Activated CD8-positive, alpha-beta memory T cell treated with anti-CD3 and anti-CD28 coated beads for 36 hours (primary cell): ENCODE measurements around the gene BICRA. TPM values are rescaled to one million over a fixed set of nuclear protein-coding genes. Genes with fewer than 3 reads are reported as not detected.
"Not testable (repeated sequence)": the region's sequence is repeated elsewhere in the genome, so short reads cannot be mapped to it uniquely, and the experiment has no call there.

ENCODE experiments used
- CTCF ChIA-PET: fragments of 350-600 bp; sonication (Branson Sonifier 250); formaldehyde crosslinking; loops from one replicate; lab custom pipeline; 2021; ENCODE audit warnings: antibody characterized with exemption; lab: Charles Lee
- POLR2A ChIA-PET: fragments of 350-600 bp; sonication (Branson Sonifier 250); formaldehyde crosslinking; loops from one replicate; lab custom pipeline; 2021; ENCODE audit warnings: antibody characterized with exemption; lab: Charles Lee
- total RNA-seq, 2 experiments: library from RNA; stranded (reverse); gene quantifications; one replicate each; pipeline ENCODE4 v1.2.3, GENCODE V29; 2021

The BICRA gene
- 10 to 100 TPM in 1 of 2 experiments, 1 to 10 TPM in 1; 9.3 to 10.9 TPM for total RNA-seq

DNA sequence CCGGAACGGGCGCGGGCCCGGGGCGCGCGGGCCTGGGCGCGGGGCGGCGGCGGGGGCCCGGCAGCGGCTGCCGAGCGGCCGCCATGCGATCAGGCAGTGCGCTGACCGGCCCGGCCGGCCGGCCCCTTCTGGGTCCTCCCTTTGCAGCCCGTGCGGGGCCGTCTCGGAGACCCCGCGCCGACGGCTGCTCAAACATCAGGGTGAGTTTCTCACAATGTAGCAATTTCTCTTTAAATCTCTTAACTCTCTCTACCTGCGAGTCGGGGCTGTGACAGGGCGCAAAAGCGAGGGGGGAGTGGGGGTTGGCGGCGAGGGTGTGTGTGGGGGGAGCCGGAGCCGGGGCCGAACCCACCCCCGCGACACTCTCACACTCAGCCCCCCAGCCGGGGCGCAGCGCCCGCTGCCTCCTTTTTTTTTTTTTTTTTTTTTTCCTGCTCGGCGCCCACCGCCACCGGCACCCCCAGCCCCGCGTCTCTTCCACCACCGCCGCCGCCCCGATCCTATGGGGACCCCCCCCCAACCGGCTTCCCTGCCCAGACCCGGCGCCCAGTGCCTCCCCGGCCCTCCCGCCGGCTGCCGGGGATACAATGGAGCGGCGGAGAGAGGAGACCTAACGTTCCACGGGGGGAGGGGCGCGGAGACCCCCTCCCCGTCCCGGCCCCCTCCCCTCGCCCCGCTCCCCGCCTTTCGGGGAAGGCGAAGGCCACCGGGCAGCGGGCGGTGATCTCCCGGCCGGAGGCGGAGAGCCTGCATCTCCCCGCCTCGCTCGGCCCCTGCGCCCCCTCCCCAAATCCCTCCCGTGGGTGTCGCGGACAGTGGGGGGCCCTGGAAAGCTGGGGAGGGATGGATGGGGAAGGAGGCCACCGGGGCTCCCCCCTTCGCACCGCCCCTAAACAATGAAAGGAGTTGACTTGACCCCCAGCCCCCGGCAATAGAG, at the start of gene BICRA:
BICRA (plus strand) TSS at position 166 of the 937 bp plus-strand sequence. CDS start 64,441 bp downstream, outside the sequence.
- POLR2A ChIA-PET, result interaction anchor here (0.5 to 2.6 kb wide), 3 partner anchors 9 to 70 kb away, joined by 4 to 15 read pairs (median 8); no protein-coding TSS in a partner anchor
- CTCF ChIA-PET, result interaction anchor here (1.4 kb wide), 1 partner anchor 9 kb away, joined by 7 read pairs; no protein-coding TSS in a partner anchor

GRCh38 chr19:47560999-47561398, 47.9 kb upstream of the BICRA start:
- ChIA-PET POLR2A (interaction anchor here (0.6 kb wide), 2 partner anchors 115 to 772 kb away, joined by 4 to 6 read pairs; partner anchors contain the start of gene SLC1A5), CTCF (interaction anchor here (0.8 kb wide), 1 partner anchor 17 kb away, joined by 3 read pairs; no protein-coding TSS in a partner anchor)

GRCh38 chr19:47561440-47562057, 47.4 kb upstream of the BICRA start:
- ChIA-PET CTCF (interaction anchor here (0.8 kb wide), 1 partner anchor 18 kb away, joined by 3 read pairs; no protein-coding TSS in a partner anchor), POLR2A (no interaction called here)

DNA sequence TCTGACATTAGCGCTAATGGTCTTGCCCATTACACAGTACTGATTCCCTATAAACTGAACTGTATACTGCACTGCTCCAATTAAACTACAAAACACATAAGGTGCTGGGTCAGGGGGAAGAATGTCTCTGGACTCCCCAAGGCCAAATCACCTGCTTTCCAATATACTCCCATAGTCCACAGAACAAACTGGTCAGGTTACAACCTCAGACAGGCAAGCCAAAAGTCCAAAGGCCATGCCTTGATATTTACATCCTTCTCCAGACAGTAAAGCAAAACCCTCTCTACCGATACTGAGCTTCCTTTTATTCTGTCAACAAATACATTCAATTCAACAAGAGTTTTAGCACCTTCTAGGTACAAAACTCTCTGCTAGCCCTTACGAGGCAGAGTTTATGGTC, 44.9 kb upstream of the BICRA start:
- ChIA-PET POLR2A (no interaction called here), CTCF (no interaction called here)

- ChIA-PET CTCF (interaction anchor here (0.7 kb wide), 1 partner anchor 136 kb away, joined by 4 read pairs; no protein-coding TSS in a partner anchor), POLR2A (no interaction called here)
These were observed 39.6 kb upstream of the BICRA start for GRCh38 chr19:47569331-47569730.

GRCh38 chr19:47572635-47573034, 36.3 kb upstream of the BICRA start:
- ChIA-PET POLR2A (no interaction called here), CTCF (no interaction called here)

GRCh38 chr19:47573071-47574026, 35.6 kb upstream of the BICRA start, which contains the start of gene ZNF541:
Gene ZNF541 (minus strand): TSS chr19:47573148. CDS start chr19:47555856, 17,292 bp downstream.
- CTCF ChIA-PET, result interaction anchor here (1.0 kb wide), 1 partner anchor 55 kb away, joined by 4 read pairs; no protein-coding TSS in a partner anchor
- POLR2A ChIA-PET, result interaction anchor here (0.7 kb wide), 1 partner anchor 27 kb away, joined by 6 read pairs; no protein-coding TSS in a partner anchor

DNA sequence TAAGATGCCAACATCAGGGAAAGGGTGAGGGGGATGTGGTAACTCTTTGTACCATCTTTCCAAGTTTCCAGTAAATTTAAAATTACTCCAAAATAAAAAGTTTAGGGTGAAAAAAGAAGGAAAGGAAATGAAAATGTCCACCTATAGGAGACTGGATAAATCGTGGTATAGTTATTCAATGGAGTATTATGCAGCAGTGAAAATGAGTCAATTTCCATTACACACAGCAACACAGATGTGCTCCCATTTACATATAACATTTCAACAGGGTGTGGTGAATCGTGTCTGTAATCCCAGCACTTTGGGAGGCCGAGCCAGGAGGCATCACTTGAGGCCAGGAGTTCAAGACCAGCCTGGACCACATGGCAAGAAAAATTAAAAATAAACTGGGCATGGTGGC, 28.5 kb upstream of the BICRA start:
- CTCF ChIA-PET, result no interaction called here

DNA sequence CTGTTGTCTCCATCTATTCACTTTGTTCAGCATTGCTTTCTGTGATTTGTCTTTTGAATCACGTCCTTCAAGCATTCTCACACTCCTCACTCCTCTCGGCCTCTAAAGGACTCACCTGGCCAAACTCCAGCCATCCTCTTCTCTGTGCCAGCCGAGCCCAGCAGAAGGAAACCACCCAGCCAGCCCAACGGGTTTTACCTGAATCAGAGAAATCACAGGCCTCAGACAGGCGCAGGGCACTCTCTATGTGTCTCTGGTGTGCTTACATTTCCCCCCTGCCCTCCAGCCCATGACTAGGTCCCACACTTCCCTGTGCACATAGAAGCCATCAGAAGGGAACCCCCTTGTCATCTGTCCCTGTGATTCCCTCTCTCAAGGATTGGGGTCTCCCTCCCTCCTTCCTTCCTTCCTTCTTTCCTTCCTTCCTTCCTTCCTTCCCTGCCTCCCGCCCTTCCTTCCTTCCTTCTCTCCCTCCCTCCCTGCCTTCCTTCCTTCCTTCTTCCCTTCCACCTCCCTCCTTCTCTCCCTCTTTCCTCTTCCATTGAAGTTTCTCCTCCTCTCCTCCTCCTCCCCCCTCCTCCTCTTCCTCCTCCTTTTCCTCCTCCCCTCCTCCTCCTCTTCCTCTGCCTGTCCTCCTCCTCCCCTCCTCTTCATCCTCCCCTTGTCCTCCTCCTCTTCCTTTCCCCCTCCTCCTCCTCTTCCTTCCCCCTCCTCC, 27.2 kb upstream of the BICRA start:
- CTCF ChIA-PET, result no interaction called here
- POLR2A ChIA-PET, result no interaction called here

More for the DNA sequence above, 28.5 kb upstream of the BICRA start:
- POLR2A ChIA-PET, result no interaction called here

GRCh38 chr19:47582320-47582909, 26.5 kb upstream of the BICRA start:
- POLR2A ChIA-PET, result no interaction called here
- CTCF ChIA-PET, result no interaction called here

- POLR2A ChIA-PET, result not testable (repeated sequence)
- CTCF ChIA-PET, result interaction anchor here (0.8 kb wide), 1 partner anchor 135 kb away, joined by 3 read pairs; no protein-coding TSS in a partner anchor
These were observed 25.8 kb upstream of the BICRA start for GRCh38 chr19:47583161-47583560.

- ChIA-PET CTCF (no interaction called here), POLR2A (no interaction called here)
These were observed 21.6 kb upstream of the BICRA start for GRCh38 chr19:47587295-47587694.

DNA sequence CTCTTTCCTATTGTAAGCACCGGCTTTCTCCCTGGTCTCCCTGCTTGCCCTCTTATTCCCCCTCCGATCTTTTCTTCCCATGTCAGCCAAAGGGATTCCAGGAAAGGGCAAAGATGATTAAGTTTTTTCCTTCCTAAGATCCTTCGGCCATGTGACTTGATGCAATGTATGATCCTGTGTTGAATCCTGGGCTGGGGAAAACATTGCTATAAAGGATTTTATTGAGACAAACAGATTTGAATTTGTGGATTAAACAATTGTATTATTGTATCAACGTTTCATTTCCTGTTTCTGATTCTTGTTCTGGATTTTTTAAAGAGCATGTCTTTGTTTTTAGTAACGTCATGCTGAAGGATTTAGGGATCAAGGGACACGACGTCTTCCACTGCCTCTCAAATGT, 19.1 kb upstream of the BICRA start:
- CTCF ChIA-PET, result no interaction called here
- POLR2A ChIA-PET, result no interaction called here

DNA sequence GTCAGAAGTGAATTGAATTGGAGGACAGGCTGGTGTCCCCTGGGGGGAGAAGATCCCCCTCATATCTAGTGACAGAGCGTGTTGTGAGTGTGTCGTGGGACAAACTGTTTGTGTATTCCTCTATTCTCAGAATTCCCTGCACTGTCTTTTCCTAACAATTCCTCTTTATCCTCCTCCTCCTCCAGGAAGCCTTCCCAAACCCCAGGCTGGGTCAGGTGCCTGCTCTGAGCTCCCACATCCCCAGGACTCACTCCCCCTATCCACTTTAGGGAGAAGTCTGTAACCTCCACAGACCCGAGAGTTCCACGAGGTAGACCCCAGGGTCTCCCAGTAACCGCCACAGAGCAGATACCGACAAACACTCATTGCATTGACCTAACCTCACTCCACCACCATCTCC, 15.1 kb upstream of the BICRA start:
- ChIA-PET CTCF (no interaction called here), POLR2A (no interaction called here)

- CTCF ChIA-PET, result no interaction called here
- POLR2A ChIA-PET, result no interaction called here
These were observed 13.0 kb upstream of the BICRA start for GRCh38 chr19:47595944-47596343.

DNA sequence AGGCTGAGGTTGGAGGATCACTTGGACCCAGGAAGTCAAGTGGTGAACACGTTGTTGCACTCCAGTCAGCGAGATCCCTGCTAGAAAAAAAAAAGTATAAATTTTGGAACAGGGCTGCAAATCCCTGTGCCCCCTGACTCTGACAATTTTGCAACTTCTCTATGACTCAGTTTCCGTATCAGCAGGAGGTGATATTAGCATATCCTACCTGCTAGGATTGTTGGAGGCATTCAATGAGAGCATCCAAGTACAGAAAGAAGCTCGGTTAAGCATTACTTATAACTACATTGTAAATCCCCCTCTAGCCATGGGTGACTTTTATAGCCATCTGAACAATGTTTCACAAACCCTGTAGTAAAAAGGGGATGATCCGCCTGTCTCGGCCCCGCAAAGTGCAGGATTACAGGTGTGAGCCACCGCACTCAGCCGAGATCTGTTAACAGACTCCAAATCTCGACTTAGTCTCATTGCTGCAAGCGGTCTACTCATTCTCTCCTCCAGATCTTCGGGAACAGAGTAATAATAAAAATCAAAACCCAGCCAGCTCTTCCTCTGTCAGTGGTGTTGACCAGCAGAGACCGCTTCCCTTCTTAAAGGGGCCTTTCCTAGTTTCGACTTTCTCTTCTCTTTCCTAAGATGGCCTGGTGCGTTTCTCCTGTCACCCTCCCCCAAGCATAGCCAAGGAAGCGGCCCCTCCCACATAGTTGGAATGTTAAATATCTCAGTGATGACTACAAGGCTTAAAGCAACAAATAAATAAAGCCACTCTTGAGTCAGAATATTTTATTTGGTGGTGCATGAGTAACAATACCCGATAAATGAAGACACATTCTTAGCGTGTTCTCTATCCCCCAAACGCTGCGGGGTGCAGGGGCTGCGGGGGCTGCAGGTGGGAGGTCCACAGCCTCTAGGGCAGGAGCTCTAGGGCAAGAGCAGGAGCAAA, 10.3 kb upstream of the BICRA start:
- ChIA-PET POLR2A (interaction anchor here (0.7 to 2.6 kb wide), 2 partner anchors 12 to 32 kb away, joined by 7 to 15 read pairs; no protein-coding TSS in a partner anchor), CTCF (interaction anchor here (0.7 to 1.5 kb wide), 3 partner anchors 83 to 162 kb away, joined by 3 to 4 read pairs (median 3); partner anchors contain the start of gene KPTN)
